Esophagus squamous epithelium (tissue), 4 donors: ENCODE results near the gene DNAJB8.

ENCODE experiments used
- POLR2A ChIP-seq, 4 donors: fragments of 450-650 bp; IDR thresholded peaks; one replicate each; pipeline ENCODE4 v1.6.1; 2017; ENCODE audit warnings: antibody characterized with exemption in 4 of 4, mild to moderate bottlenecking in 4 of 4, moderate library complexity in 3 of 4
- TF ChIP-seq, protein P1 (sequence below), 6 experiments: fragments of 450-650 bp in 4 of 6; fragments of 200-600 bp in 2 of 6; sonication (generic) in 2 of 6; IDR thresholded peaks; one replicate each; pipeline ENCODE4 v1.5.1; 2016 to 2019; ENCODE audit warnings: antibody characterized with exemption in 6 of 6, mild to moderate bottlenecking in 4 of 6, moderate library complexity in 4 of 6

DNA sequence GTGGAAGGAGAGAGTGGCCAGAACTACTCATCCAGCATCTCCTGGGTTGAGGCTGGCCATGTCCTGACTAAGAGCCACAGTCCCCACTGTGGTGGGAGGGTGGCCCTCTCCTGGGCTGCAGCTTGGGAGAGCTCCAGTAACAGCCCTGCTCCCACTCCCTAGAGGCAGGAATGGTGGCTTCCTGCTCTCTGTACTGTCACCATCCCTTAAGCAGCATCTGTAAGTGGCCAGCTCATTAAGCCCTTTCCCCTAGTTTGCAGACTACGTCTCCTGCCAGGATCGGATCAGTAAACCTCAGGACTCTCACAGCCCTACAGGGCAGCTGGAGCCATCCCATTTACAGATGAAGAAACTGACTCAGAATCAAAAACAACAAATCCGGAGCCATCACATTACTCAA, 30.5 kb downstream of the DNAJB8 start:
- TF ChIP-seq, protein P1, sequence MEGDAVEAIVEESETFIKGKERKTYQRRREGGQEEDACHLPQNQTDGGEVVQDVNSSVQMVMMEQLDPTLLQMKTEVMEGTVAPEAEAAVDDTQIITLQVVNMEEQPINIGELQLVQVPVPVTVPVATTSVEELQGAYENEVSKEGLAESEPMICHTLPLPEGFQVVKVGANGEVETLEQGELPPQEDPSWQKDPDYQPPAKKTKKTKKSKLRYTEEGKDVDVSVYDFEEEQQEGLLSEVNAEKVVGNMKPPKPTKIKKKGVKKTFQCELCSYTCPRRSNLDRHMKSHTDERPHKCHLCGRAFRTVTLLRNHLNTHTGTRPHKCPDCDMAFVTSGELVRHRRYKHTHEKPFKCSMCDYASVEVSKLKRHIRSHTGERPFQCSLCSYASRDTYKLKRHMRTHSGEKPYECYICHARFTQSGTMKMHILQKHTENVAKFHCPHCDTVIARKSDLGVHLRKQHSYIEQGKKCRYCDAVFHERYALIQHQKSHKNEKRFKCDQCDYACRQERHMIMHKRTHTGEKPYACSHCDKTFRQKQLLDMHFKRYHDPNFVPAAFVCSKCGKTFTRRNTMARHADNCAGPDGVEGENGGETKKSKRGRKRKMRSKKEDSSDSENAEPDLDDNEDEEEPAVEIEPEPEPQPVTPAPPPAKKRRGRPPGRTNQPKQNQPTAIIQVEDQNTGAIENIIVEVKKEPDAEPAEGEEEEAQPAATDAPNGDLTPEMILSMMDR (IDR thresholded peaks at IDR 0.05), result no peak
- TF ChIP-seq POLR2A (IDR thresholded peaks at IDR 0.05), result no peak
